K562 (cell line): Measurements from ENCODE around the gene CLEC12A. TPM values are rescaled to one million over a fixed set of nuclear protein-coding genes. Genes with fewer than 3 reads are reported as not detected.

Source experiments
- FOXM1 ChIP-seq, 2 experiments: fragments of 450-650 bp in 1 of 2; sonication (generic) in 1 of 2; formaldehyde crosslinking in 1 of 2; IDR thresholded peaks; 2 replicates each; pipeline versions ENCODE4 v1.6.1 to v1.9.0; 2017 to 2022; ENCODE audit warnings: low read depth in 2 of 2, mild to moderate bottlenecking in 2 of 2, missing genetic modification reagents in 1 of 2, moderate library complexity in 1 of 2
- KAT2B ChIP-seq: IDR thresholded peaks from one replicate; pipeline ENCODE4 v1.6.1; 2012; ENCODE audit warnings: low read depth, mild to moderate bottlenecking, control low read depth, inconsistent platforms, low read length, moderate library complexity
- LEF1 ChIP-seq: fragments of 450-650 bp; IDR thresholded peaks from 2 replicates; pipeline ENCODE4 v1.6.1; 2016; ENCODE audit warnings: mild to moderate bottlenecking
- MAFK ChIP-seq: IDR thresholded peaks from 2 replicates; pipeline ENCODE4 v1.6.1; 2011; ENCODE audit warnings: low read length, improper control_type of control experiment
- NRF1 ChIP-seq, 2 experiments: fragments of 450-650 bp; IDR thresholded peaks in 1 of 2; conservative IDR thresholded peaks in 1 of 2; 2 replicates each; pipeline ENCODE4 v1.6.1; 2014; ENCODE audit warnings: mild to moderate bottlenecking in 2 of 2
- ZNF175 ChIP-seq: fragments of 200-800 bp; sonication (Bioruptor generic); IDR thresholded peaks from 2 replicates; pipeline ENCODE4 v1.6.1; 2016; ENCODE audit warnings: low read depth, mild to moderate bottlenecking, missing genetic modification characterization, missing compliant biosample characterization
- ZNF316 ChIP-seq: fragments of 450-650 bp; IDR thresholded peaks from 2 replicates; pipeline ENCODE4 v1.6.1; 2016
- ZNF764 ChIP-seq: fragments of 250-450 bp; sonication (Bioruptor Pico); IDR thresholded peaks from 2 replicates; pipeline ENCODE4 v1.4.0; 2020; ENCODE audit warnings: low read depth, mild to moderate bottlenecking, moderate library complexity
- polyA plus RNA-seq, 8 experiments: library from polyadenylated mRNA; depleted of rRNA in 4 of 8; stranded (reverse) in 5 of 8; unstranded in 3 of 8; fragments of >200 nt; fragmentation: Nextera tagmentation in 2 of 8; fragmentation: Illumina TruSeq in 1 of 8; extraction: Ambion mirVana in 2 of 8; extraction: Trizol in 1 of 8; gene quantifications; 2 replicates each; pipeline versions ENCODE4 v1.2.1 to v1.2.3, GENCODE V29; 2011 to 2014; ENCODE audit warnings: inconsistent platforms in 1 of 8, missing spikeins in 1 of 8
- total RNA-seq, 7 experiments: library from RNA; depleted of rRNA in 6 of 7; stranded (reverse); fragments of >200 nt in 6 of 7; fragmentation: Illumina TruSeq in 2 of 7; extraction: Trizol in 2 of 7; gene quantifications; 2 replicates each; pipeline versions ENCODE4 v1.2.1 to v1.2.3, GENCODE V29; 2011 to 2021; ENCODE audit warnings: low replicate concordance in 1 of 7
- TF ChIP-seq, protein P1 (sequence below): fragments of 450-650 bp; IDR thresholded peaks from 2 replicates; pipeline ENCODE4 v1.7.0; 2016; ENCODE audit warnings: borderline replicate concordance
- TF ChIP-seq, protein P2 (sequence below): fragments of 200-800 bp; sonication (Bioruptor generic); IDR thresholded peaks from 2 replicates; pipeline ENCODE4 v1.6.1; 2017; ENCODE audit warnings: missing genetic modification characterization, missing compliant biosample characterization

Gene CLEC12A
- total and polyA plus RNA-seq, 9 of the 15 experiments (the other 6 are each of a cell fraction or from before 2014, with no cell fraction given): not detected

DNA sequence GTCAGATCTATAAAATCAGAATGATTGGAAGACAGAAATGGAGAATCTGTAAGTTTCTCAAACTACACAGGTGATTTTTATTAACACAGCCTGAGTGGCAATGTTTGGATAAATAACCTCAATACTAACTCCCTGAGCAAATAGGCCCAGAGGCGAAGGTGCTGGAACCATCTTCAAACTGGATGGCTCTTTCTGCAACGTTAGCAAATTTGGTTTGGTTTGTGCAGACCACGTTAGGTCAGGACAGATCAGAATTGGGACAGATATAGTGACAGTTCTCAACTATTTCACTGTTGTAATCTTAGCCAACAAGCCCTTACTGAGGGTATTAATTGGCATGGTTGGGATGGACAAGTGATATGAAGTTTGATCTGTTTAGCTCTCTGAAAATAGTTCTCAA lies 50.1 kb downstream of the CLEC12A start (continued):
- TF ChIP-seq, protein P1, sequence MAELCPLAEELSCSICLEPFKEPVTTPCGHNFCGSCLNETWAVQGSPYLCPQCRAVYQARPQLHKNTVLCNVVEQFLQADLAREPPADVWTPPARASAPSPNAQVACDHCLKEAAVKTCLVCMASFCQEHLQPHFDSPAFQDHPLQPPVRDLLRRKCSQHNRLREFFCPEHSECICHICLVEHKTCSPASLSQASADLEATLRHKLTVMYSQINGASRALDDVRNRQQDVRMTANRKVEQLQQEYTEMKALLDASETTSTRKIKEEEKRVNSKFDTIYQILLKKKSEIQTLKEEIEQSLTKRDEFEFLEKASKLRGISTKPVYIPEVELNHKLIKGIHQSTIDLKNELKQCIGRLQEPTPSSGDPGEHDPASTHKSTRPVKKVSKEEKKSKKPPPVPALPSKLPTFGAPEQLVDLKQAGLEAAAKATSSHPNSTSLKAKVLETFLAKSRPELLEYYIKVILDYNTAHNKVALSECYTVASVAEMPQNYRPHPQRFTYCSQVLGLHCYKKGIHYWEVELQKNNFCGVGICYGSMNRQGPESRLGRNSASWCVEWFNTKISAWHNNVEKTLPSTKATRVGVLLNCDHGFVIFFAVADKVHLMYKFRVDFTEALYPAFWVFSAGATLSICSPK: no peak
- TF ChIP-seq ZNF316: peak; percentile 40
- TF ChIP-seq KAT2B: no peak
- TF ChIP-seq ZNF764 (CRISPR knock-in tag): no peak
- no peak for TF ChIP-seq FOXM1 (IDR thresholded peaks at IDR 0.05; ENCODE audit: low read depth)
- no peak for TF ChIP-seq FOXM1 (CRISPR knock-in tag; IDR thresholded peaks at IDR 0.05; ENCODE audit: low read depth)
- TF ChIP-seq, protein P2, sequence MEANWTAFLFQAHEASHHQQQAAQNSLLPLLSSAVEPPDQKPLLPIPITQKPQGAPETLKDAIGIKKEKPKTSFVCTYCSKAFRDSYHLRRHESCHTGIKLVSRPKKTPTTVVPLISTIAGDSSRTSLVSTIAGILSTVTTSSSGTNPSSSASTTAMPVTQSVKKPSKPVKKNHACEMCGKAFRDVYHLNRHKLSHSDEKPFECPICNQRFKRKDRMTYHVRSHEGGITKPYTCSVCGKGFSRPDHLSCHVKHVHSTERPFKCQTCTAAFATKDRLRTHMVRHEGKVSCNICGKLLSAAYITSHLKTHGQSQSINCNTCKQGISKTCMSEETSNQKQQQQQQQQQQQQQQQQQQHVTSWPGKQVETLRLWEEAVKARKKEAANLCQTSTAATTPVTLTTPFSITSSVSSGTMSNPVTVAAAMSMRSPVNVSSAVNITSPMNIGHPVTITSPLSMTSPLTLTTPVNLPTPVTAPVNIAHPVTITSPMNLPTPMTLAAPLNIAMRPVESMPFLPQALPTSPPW (CRISPR knock-in tag): no peak
- TF ChIP-seq LEF1: no peak
- peak; percentile 63 for TF ChIP-seq MAFK
- TF ChIP-seq ZNF175: no peak
- TF ChIP-seq NRF1 (conservative IDR thresholded peaks at IDR 0.05 in 1 of 2, IDR thresholded peaks at IDR 0.05 in 1 of 2): no peak
